ENCODE results near the gene TRIM63.
"Not testable (repeated sequence)": the region's sequence is repeated elsewhere in the genome, so short reads cannot be mapped to it uniquely, and the experiment has no call there.

Gene TRIM63

DNA sequence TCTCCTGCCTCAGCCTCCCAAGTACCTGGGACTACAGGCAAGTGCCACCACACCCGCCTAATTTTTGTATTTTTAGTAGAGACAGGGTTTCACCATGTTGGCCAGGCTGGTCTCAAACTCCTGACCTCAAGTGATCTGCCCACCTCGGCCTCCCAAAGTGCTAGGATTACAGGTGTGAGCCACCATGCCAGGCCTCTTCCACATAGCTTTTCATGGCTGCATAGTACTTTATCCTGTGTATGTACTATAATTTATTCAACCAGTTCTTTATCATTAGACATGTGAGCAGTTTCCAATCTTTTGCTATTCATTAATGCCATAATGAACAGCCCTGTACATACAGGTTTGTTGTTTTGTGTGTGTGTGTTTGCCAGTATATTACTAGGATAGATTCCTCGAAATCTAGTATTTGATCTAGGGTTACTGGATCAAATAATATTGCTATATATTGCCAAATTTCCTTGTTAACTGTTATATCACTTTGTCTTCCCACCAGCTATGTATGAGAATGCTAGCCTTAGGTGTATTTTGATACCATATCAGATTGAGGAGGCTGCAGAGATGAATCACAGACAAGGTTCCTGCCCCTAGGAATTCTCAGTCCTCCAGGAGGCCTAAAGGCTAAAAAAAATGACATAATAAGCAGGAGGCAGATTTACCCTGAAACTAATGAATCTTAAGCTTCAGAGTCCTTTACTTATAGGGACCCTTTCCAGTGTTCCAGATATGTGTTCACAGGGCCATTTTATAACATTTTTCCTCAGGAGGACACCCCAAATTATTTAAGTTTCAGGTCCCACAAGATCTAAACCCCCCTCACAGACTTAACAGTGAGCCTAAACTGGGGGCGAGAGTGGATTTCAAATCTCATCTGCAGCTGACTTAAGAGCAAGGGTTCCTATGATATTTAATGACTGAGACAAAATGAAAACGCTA lies 42.1 kb upstream of the TRIM63 start:
- TF ChIP-seq, protein P1, sequence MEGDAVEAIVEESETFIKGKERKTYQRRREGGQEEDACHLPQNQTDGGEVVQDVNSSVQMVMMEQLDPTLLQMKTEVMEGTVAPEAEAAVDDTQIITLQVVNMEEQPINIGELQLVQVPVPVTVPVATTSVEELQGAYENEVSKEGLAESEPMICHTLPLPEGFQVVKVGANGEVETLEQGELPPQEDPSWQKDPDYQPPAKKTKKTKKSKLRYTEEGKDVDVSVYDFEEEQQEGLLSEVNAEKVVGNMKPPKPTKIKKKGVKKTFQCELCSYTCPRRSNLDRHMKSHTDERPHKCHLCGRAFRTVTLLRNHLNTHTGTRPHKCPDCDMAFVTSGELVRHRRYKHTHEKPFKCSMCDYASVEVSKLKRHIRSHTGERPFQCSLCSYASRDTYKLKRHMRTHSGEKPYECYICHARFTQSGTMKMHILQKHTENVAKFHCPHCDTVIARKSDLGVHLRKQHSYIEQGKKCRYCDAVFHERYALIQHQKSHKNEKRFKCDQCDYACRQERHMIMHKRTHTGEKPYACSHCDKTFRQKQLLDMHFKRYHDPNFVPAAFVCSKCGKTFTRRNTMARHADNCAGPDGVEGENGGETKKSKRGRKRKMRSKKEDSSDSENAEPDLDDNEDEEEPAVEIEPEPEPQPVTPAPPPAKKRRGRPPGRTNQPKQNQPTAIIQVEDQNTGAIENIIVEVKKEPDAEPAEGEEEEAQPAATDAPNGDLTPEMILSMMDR (IDR thresholded peaks at IDR 0.05; ENCODE audit: insufficient read depth, low read length, poor library complexity, severe bottlenecking), result no peak
- Histone ChIP-seq H3K36me3 (ENCODE audit: control insufficient read depth, insufficient read depth, low read length) (no peaks in the 10 kb centered on the region), H3K4me3 (replicated peaks; ENCODE audit: low read depth, low read length) (no peak overlapping the region), H3K27me3 (replicated peaks; ENCODE audit: control insufficient read depth, insufficient read depth, low read length) (no peaks in the 10 kb centered on the region)
- no peak for DNase-seq (ENCODE audit: extremely low read depth, insufficient read length)

DNA sequence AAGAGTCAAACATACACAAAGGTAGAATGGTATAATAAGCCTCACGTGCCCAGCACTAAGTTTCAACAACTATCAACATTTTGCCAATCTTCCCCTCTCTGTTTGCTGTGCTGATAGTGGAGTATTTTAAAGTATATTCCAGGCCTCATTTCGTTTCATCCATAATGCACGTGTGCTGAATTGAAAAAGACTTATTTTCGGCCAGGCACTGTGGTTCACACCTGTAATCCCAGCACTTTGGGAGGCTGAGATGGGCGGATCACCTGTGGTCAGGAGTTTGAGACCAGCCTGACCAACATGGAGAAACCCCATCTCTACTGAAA lies 37.8 kb upstream of the TRIM63 start:
- not testable (repeated sequence) for H3K27me3 ChIP-seq (replicated peaks; ENCODE audit: control insufficient read depth, insufficient read depth, low read length); H3K36me3 ChIP-seq (ENCODE audit: control insufficient read depth, insufficient read depth, low read length); H3K4me3 ChIP-seq (replicated peaks; ENCODE audit: low read depth, low read length); DNase-seq (ENCODE audit: extremely low read depth, insufficient read length)

DNA sequence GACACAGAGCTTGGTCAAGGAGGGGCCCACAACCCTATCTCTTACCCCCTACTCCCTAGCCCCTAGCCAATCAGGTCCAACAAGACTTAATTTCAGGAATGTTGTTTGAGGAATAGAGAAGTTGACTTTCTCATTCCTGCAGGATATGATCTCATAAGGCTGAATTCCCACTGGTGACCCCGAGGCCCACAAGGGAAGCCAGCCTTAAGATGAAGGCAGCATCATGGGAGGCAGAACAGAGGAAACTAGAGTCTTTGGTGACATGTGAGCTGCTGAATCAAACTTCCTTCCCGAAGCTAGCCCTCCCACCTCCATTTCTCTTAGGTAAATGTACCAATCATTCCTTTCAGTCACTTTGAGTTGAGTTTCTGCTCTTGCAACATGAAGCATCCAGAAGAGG lies 35.1 kb upstream of the TRIM63 start:
- H3K36me3 ChIP-seq (ENCODE audit: control insufficient read depth, insufficient read depth, low read length), result no peaks in the 10 kb centered on the region
- no peak overlapping the region for H3K4me3 ChIP-seq (replicated peaks; ENCODE audit: low read depth, low read length)
- H3K27me3 ChIP-seq (replicated peaks; ENCODE audit: control insufficient read depth, insufficient read depth, low read length), result no peaks in the 10 kb centered on the region; the same call in 1 of the 2 replicates
- DNase-seq (ENCODE audit: extremely low read depth, insufficient read length), result no peak
- TF ChIP-seq, protein P1 (IDR thresholded peaks at IDR 0.05; ENCODE audit: insufficient read depth, low read length, poor library complexity, severe bottlenecking), result no peak

DNA sequence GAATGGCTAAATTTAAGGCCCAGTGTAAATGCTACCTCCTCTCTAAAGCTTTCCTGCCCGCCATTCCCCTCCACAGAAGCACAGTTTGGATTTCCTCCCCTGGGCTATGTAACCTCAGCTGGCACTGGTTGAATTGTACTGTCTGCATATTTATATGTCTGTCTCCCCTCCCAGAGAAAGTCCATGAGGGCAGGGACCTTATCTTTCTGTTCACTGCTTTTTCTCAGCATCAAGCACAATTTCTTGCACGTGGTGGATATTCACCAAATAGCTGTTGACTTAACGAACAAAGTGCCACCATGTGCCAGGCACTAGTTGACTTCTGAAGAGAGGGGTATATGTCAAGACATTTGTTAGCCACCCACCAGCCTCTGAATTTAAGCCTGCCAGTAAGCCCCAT lies 34.7 kb upstream of the TRIM63 start:
- Histone ChIP-seq H3K27me3 (replicated peaks; ENCODE audit: control insufficient read depth, insufficient read depth, low read length) (no peaks in the 10 kb centered on the region; the same call in 1 of the 2 replicates), H3K4me3 (replicated peaks; ENCODE audit: low read depth, low read length) (no peak overlapping the region), H3K36me3 (ENCODE audit: control insufficient read depth, insufficient read depth, low read length) (no peaks in the 10 kb centered on the region)
- TF ChIP-seq, protein P1 (IDR thresholded peaks at IDR 0.05; ENCODE audit: insufficient read depth, low read length, poor library complexity, severe bottlenecking), result no peak
- no peak for DNase-seq (ENCODE audit: extremely low read depth, insufficient read length)

DNA sequence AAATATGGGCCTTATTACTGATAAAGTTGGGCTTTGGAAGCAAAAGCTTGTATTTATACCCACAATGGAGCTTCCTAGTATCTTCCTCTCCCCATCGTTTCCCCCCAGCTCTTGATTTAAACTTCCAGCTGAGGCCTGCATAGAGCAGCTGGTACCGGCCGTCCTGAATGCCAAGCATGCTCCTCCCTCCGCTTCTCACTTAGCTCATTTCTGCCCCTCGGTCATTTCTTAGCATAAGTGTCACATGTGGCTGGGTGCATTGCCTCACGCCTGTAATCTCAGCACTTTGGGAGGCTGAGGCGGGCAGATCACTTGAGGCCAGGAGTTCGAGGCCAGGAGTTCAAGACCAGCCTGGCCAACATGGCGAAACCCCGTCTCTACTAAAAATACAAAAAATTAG lies 32.8 kb upstream of the TRIM63 start:
- H3K36me3 ChIP-seq (ENCODE audit: control insufficient read depth, insufficient read depth, low read length); H3K27me3 ChIP-seq (replicated peaks; ENCODE audit: control insufficient read depth, insufficient read depth, low read length); H3K4me3 ChIP-seq (replicated peaks; ENCODE audit: low read depth, low read length); DNase-seq (ENCODE audit: extremely low read depth, insufficient read length): not testable (repeated sequence)

DNA sequence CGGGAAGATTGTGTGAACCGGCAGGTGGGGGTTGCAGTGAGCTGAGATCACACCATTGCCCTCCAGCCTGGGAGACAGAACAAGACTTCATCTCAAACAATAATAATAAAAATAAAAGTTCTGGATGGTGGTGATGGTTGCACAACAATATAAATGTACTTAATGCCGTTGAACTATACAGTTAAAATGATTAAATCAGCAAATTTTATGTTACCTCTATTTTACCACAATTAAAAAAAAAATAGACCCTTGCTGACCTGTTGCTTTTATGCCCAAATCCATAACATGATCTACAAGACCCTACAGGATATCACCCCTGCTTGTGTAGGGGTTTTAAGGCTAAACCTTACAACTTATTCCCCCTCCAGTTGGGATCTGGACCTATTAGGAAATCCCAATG lies 32.4 kb upstream of the TRIM63 start:
- Histone ChIP-seq H3K27me3 (replicated peaks; ENCODE audit: control insufficient read depth, insufficient read depth, low read length) (no peaks in the 10 kb centered on the region; the same call in 1 of the 2 replicates), H3K36me3 (ENCODE audit: control insufficient read depth, insufficient read depth, low read length) (no peaks in the 10 kb centered on the region), H3K4me3 (replicated peaks; ENCODE audit: low read depth, low read length) (no peak overlapping the region)
- DNase-seq (ENCODE audit: extremely low read depth, insufficient read length), result no peak
- TF ChIP-seq, protein P1 (IDR thresholded peaks at IDR 0.05; ENCODE audit: insufficient read depth, low read length, poor library complexity, severe bottlenecking), result no peak

Measured in GM06990 (cell line).